AG09319 (cell line): ENCODE results near the gene GPATCH8.
A peak's percentile ranks its signal among the peaks of the same experiment; 100 is the strongest.

Experiments
- DNase-seq: peaks from one replicate; pipeline ENCODE4 v3.0.0-alpha.2; 2010; ENCODE audit warnings: low read depth; ENCODE audit errors: extremely low read depth
- TF ChIP-seq, protein P1 (sequence below): IDR thresholded peaks from 2 replicates; pipeline ENCODE4 v1.5.1; 2011; ENCODE audit warnings: low read depth, mild to moderate bottlenecking, inconsistent platforms, low read length, moderate library complexity

Gene GPATCH8

DNA sequence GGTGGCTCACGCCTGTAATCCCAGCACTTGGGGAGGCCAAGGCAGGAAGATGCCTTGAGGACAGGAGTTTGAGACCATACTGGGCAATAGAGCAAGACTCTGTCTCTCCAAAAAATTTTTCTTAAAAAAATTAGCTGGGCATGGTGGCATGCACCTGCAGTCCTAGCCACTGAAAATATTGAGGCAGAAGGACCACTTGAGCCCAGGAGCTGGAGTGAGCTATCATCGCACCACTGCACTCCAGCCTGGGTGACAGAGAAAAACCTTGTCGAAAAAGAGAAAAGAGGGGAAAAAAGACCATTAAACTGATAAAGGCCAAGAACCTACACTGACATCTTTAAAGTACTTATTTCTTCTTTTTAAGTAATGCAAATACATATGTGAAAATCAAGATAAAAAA lies 60.4 kb downstream of the GPATCH8 start:
- no peak for DNase-seq
- TF ChIP-seq, protein P1, sequence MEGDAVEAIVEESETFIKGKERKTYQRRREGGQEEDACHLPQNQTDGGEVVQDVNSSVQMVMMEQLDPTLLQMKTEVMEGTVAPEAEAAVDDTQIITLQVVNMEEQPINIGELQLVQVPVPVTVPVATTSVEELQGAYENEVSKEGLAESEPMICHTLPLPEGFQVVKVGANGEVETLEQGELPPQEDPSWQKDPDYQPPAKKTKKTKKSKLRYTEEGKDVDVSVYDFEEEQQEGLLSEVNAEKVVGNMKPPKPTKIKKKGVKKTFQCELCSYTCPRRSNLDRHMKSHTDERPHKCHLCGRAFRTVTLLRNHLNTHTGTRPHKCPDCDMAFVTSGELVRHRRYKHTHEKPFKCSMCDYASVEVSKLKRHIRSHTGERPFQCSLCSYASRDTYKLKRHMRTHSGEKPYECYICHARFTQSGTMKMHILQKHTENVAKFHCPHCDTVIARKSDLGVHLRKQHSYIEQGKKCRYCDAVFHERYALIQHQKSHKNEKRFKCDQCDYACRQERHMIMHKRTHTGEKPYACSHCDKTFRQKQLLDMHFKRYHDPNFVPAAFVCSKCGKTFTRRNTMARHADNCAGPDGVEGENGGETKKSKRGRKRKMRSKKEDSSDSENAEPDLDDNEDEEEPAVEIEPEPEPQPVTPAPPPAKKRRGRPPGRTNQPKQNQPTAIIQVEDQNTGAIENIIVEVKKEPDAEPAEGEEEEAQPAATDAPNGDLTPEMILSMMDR = no peak

DNA sequence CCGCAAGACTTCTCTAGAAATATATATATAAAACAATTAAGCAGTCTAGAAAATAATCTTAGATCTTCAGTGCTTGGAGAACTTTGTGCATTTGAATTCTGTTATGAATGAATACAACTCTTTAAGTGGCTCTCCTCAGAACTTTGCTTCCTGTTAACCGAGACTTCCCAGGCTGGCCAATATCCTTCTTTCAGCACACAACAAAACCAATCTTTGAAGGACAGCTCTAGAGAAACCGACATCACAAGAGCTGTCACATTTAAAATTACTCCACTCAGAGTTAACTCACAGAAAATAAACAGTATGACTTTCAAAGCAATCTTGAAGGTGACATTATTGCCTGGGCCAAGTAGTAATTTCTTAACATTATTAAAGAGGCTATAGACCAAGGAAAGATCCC lies 64.0 kb downstream of the GPATCH8 start:
- no peak for DNase-seq
- TF ChIP-seq, protein P1 = no peak

DNA sequence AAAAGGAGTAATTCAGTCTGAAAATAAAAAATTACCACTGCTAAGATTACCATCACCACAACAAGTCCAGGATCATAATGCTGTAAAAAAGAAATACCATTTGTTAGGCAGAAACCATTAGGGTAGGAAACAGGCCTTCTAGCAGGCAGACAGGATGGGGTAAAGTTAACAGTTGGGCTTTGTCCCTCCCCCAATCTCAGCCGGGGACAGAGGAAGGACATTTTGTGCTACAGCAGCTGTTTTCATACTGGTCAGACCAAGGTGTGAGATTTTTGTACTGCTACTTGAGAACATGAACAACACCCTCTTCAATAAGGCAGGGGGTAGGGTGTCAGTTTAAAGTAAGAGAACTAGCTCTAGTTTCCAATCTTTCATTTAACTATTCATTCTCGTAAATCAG lies 64.6 kb downstream of the GPATCH8 start:
- DNase-seq = no peak
- TF ChIP-seq, protein P1 = no peak

DNA sequence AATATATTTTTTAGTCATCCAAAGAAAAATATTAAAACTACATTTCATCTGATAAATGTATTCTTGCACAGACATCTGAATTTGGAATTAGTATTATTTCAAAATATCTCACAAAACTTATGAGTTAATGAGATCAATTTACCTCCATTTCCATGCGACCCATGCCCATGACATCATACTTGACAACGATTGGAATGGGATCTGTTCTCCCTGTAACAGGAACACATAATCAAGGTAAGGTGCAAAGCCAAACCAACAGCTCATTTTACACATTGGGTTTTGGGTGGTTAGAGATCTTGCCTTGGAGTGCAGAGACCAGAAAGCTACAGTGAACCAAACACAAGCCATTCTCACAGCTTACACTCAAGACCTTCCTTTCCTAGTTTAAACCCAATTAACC lies 66.9 kb downstream of the GPATCH8 start:
- TF ChIP-seq, protein P1 = no peak
- no peak for DNase-seq

DNA sequence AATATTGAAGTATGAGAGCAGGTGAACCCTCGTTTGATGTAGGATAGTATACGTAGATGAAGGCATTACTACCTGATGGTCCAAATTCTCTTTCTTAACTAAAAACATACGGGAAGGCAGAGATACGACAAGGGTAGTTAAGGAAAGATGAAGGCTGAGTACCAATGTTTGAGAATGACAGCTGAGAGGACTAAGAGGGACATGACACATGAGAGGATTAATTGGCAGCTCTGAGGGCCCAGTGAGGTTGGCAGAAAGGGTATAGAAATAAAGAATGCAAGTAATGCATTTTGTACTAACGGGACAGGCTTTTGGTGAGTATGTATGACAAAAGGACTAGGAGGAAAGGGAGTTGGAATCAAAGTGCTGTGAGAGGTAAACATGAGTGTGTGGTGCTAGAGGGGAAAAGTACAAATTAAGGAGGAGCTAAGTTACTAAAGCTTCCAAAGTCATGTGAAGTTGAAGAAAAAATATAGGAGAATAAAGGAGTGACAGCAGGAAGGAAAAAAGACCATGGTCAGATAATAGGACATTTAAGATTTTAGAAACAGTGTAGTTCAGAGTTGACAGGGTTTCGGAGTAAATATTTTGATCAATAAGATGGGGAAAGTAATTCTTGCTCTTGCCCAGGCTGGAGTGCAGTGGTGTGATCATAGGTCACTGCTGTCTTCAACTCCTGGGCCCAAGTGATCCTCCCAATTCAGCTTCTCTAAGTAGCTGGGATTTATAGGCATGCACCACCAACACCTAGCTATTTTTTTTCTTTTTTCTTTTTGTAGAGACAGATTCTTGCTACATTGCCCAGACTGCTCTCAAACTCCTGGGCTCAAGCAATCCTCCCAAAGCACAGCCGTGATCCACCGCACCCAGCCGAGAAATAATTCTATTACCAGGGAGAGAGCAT lies 70.7 kb downstream of the GPATCH8 start:
- no peak for DNase-seq
- TF ChIP-seq, protein P1 = no peak

DNA sequence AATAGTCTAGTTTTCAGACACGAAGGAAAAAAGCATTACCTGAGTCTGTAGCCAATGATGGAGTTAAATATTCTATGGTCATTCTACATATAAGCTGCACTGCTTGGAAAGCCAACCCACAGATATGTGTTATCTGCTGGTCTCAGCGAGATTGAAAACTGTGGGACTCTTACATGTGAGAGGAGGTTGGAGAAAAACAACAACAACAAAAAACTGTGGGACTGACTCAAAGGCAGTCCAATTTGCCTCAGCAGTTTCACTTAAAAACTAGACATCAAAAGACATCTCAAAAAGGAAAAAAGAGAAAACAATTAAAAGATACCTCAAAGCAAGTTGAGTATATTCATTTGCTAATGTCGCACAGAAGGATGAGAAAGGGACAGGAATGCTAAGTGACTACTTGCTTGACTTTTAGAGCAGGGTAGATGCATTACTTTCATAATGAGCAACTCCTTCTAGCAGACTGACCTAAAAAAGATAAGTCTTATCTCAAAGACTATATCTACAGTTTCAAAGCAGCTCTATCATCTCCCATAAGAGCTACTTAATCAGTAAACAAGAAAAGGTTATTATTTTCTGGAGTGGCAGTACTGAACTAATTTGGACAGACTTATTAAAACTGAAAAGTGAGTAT lies 78.3 kb downstream of the GPATCH8 start:
- no peak for DNase-seq
- TF ChIP-seq, protein P1 = no peak

DNA sequence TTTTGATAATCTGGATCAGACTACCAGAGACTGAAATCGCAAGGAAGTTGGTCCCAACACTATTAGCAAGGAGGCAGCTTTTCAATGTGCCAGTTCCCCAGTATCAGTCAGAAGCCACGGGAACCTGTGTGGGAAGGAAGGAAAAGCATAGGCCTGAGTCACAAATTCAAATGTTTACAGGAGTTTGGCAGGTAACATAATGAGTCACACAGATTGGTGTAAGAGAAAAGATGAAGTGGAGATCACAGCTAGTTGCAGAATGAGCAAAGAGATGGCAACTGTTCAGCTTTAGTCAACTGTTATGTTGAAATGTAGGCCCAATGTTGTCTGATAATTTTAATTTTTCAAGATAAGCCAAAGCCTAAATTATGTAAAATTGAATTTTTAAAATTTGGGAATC lies 85.7 kb downstream of the GPATCH8 start:
- TF ChIP-seq, protein P1 = no peak
- DNase-seq = peak; percentile 35
